GM20000 (cell line): ENCODE results near the gene RNASEH2C.
"Not testable (repeated sequence)": the region's sequence is repeated elsewhere in the genome, so short reads cannot be mapped to it uniquely, and the experiment has no call there.

Experiments used
- DNase-seq: peaks from one replicate; pipeline ENCODE4 v3.0.0; 2012; ENCODE audit warnings: low spot score
- CTCF ChIP-seq: IDR thresholded peaks from 2 replicates; pipeline ENCODE4 v1.5.1; 2012; ENCODE audit warnings: mild to moderate bottlenecking, control low read depth; ENCODE audit errors: extremely low read depth, missing control alignments

RNASEH2C gene

GRCh38 chr11:65744026-65744698 is 23.6 kb upstream of the RNASEH2C start:
- DNase-seq, result no peak
- TF ChIP-seq CTCF, result no peak

- no peak for TF ChIP-seq CTCF
- no peak for DNase-seq
Observed at GRCh38 chr11:65743681-65744025, 23.1 kb upstream of the RNASEH2C start.

- TF ChIP-seq CTCF, result no peak
- DNase-seq, result no peak
Observed at GRCh38 chr11:65742353-65742752, 21.8 kb upstream of the RNASEH2C start.

- DNase-seq, result no peak
- no peak for TF ChIP-seq CTCF
Observed at GRCh38 chr11:65741185-65741584, 20.6 kb upstream of the RNASEH2C start.

- TF ChIP-seq CTCF, result no peak
Observed at GRCh38 chr11:65739022-65739421, 18.4 kb upstream of the RNASEH2C start.

GRCh38 chr11:65736810-65737209 is 16.2 kb upstream of the RNASEH2C start:
- no peak for TF ChIP-seq CTCF
- no peak for DNase-seq

More at GRCh38 chr11:65739022-65739421, 18.4 kb upstream of the RNASEH2C start:
- no peak for DNase-seq

GRCh38 chr11:65735111-65735510 is 14.5 kb upstream of the RNASEH2C start:
- DNase-seq, result not testable (repeated sequence)

GRCh38 chr11:65730461-65730860 is 9.9 kb upstream of the RNASEH2C start:
- DNase-seq, result no peak
- no peak for TF ChIP-seq CTCF
